Mucosa of stomach (tissue), 1 donor: ENCODE data around the gene RASGRP3.
"Not testable (repeated sequence)": the region's sequence is repeated elsewhere in the genome, so short reads cannot be mapped to it uniquely, and the experiment has no call there.

Experiments used
- H3K27me3 ChIP-seq: one replicate; pipeline ENCODE4 v1.7.0; 2013; ENCODE audit warnings: mild to moderate bottlenecking, low read length; ENCODE audit not compliant: control insufficient read depth, insufficient read depth
- H3K36me3 ChIP-seq: one replicate; pipeline ENCODE4 v1.7.0; 2013; ENCODE audit warnings: low read length; ENCODE audit not compliant: control insufficient read depth, insufficient read depth
- H3K4me1 ChIP-seq: one replicate; pipeline ENCODE4 v1.7.0; 2013; ENCODE audit warnings: mild to moderate bottlenecking, low read length; ENCODE audit not compliant: control insufficient read depth, insufficient read depth
- H3K4me3 ChIP-seq: one replicate; pipeline ENCODE4 v1.7.0; 2013; ENCODE audit warnings: low read length
- H3K9ac ChIP-seq: one replicate; pipeline ENCODE4 v1.7.0; 2013; ENCODE audit warnings: mild to moderate bottlenecking, low read length, moderate library complexity
- H3K9me3 ChIP-seq: one replicate; pipeline ENCODE4 v1.7.0; 2013; ENCODE audit warnings: mild to moderate bottlenecking, low read length, moderate library complexity; ENCODE audit not compliant: control insufficient read depth
- donor health status: Pancreatic carcinoma.

Gene RASGRP3

DNA sequence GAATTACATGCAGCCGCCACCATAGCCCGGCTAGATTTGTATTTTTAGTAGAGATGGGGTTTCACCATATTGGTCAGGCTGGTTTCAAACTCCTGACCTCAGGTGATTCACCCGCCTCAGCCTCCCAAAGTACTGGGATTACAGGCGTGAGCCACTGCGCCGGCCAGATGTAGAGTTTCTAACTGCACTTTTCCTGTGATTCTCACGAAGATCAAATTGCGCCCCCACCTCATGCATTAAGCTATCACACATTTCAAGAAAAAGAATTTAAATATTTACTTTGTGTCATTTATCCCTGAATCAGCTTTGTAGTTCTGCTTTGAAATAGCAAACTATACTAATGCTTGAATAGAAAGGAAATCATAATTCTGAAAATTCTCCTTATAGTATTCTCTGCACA is 13.9 kb upstream of the RASGRP3 start:
- not testable (repeated sequence) for H3K4me1 ChIP-seq, H3K36me3 ChIP-seq, H3K27me3 ChIP-seq, H3K9ac ChIP-seq, H3K4me3 ChIP-seq, H3K9me3 ChIP-seq

GRCh38 chr2:33467413-33467812 is 9.0 kb upstream of the RASGRP3 start:
- Histone ChIP-seq H3K36me3 (no peaks in the 10 kb centered on the region), H3K4me3 (no peak overlapping the region), H3K4me1 (no peaks in the 10 kb centered on the region), H3K9ac (no peak overlapping the region), H3K27me3 (no peaks in the 10 kb centered on the region), H3K9me3 (no peaks in the 10 kb centered on the region)

DNA sequence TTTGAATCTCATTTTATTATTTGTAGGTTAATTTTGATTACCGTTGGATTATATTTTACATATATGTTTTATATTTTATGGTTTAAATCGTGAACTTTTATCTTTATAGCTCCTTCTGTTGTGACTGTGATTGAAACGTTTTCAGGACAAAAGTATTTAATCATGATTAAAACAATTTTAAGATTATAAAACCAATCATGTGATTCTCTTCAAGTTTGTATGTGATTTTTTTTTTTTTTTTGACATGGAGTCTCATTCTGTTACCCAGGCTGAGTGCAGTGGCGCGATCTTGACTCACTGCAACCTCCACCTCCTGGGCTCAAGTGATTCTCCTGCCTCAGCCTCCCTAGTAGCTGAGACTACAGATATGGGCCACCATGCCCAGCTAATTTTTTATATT is 7.2 kb upstream of the RASGRP3 start:
- no peaks in the 10 kb centered on the region for H3K27me3 ChIP-seq

DNA sequence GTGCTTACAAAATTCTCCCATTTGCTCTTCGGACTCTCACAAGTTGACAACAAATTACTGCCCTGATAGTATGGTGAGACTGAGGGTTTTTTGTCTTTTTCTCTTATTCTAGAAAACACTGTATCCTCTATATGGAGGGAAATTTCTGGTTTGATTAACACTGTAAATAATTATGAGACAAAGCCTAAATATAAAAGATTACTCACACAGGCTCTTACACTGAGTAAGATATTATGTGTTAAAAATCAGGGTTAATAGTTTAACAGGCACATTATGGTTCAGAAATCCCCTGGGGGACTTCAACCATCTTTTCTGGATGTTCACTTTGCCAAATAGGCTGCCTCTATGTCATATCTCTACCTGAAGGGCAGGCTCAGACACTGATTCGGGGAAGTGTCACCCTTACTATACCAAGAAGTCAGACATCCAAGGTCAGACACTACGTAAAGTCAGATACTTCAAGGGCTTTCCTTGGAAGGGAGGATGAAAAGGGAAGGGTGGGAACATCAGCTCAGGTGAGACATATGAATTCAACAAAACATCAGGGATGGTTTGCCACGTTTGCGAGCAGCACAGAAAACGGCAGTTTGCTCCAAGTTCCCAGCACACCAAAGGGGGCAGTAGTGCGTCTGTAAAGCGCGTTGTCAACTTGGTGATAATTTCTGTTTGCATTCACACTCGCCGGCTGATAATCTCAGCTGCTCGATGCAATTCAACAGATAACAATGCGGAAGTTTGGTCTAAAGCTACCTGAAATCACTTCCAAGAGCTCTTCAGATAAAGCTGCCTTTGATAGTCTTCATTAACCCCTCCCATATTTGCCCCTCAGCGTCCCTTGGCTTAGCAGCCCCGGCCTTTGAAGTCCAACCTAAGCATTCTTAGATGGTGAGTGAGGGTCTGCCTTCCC is 972 bp upstream of the RASGRP3 start:
- H3K27me3 ChIP-seq = no peaks in the 10 kb centered on the region
- H3K4me3 ChIP-seq = peak overlapping the region; percentile 47
- H3K9me3 ChIP-seq = no peaks in the 10 kb centered on the region
- H3K4me1 ChIP-seq = peaks cover 17% of the 10 kb centered on the region
- no peaks in the 10 kb centered on the region for H3K36me3 ChIP-seq
- H3K9ac ChIP-seq = peak overlapping the region; percentile 76

More for the DNA sequence above, 7.2 kb upstream of the RASGRP3 start:
- no peaks in the 10 kb centered on the region for H3K4me1 ChIP-seq
- H3K36me3 ChIP-seq = no peaks in the 10 kb centered on the region
- H3K4me3 ChIP-seq = no peak overlapping the region
- H3K9ac ChIP-seq = no peak overlapping the region
- no peaks in the 10 kb centered on the region for H3K9me3 ChIP-seq

DNA sequence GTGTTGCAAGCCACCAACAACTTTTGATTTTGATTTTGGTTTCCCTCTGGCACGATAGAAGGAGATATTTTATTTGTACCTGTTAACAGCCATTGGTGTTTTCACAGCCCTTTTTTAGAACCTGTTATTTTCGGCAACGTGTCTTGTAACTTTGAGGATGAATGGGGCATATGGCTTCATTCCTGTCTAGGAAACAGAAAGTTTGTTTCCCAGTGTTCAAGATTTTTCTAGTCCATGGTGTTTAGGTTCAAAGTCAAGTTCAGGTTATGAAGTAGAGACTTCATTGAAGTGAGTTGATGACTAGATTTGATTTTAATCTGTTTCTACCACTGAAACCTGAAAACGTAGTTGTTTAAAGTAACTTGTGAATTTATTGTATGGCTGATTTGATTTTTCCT is 343 bp downstream of the RASGRP3 start:
- Histone ChIP-seq H3K9me3 (no peaks in the 10 kb centered on the region), H3K4me1 (peaks cover 17% of the 10 kb centered on the region), H3K9ac (peak overlapping the region; percentile 76), H3K27me3 (no peaks in the 10 kb centered on the region), H3K36me3 (no peaks in the 10 kb centered on the region), H3K4me3 (peak overlapping the region; percentile 47)

- no peaks in the 10 kb centered on the region for H3K9me3 ChIP-seq
- H3K9ac ChIP-seq = peak overlapping the region; percentile 30
- no peaks in the 10 kb centered on the region for H3K36me3 ChIP-seq
- no peaks in the 10 kb centered on the region for H3K27me3 ChIP-seq
- H3K4me3 ChIP-seq = peak overlapping the region; percentile 47
- peaks cover 17% of the 10 kb centered on the region for H3K4me1 ChIP-seq
Measured at GRCh38 chr2:33477473-33478468, 1.3 kb downstream of the RASGRP3 start.

DNA sequence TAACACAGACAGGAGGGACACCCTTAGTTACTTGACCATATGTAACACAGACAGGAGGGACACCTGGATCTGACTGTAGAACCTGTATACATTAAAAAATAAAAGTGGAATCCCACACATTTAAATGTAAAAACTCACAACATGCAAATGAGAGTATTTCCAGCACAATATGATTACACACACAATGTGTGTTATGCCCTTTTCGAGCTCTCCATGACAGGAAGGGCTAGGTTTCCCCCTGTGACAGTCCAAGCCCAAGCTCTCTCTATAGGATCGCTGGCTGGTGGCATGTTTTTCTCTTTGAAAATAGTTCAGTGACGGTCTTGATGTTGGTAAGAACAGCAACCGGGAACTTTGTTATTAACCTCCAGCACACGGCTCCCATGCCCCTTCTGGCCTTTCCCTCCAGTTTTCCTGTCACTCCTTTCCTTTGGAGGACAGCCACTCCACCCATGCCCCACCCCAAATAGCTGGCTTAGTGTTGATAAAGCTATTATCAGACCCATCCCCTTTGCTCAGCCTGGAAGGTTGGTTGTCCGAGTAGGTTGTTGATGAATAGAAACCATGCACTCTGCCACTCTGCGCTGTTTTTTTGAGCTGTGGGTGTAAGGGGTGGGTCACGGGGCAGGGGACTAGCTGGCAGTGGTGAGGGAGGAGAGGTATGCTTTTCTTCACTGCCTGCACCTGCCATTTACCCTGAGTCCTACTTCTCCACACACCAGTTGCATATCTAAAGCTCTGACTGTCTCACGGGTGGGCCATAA is 2.7 kb downstream of the RASGRP3 start:
- Histone ChIP-seq H3K9ac (no peak overlapping the region), H3K4me3 (no peak overlapping the region), H3K4me1 (peaks cover 17% of the 10 kb centered on the region), H3K9me3 (no peaks in the 10 kb centered on the region), H3K36me3 (no peaks in the 10 kb centered on the region), H3K27me3 (no peaks in the 10 kb centered on the region)

DNA sequence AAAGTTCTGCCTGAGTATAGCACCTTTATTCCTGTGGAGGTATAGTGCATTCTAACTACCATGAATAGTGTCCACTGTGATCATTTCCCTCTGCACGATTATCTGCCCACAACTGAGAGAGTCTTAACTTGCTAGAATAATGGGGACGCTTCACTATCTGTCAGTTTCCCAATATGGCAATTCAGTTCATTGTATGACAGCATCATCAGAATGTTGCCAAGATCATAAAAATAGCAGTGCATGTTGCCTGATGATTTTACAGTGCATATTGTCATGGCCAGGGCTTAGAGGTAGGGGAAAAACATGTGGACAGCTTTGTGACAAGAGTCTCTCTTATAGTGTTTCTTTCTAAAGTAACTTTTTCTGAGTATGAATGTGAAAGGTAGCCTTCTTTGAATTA is 6.1 kb downstream of the RASGRP3 start:
- Histone ChIP-seq H3K9ac (no peak overlapping the region), H3K36me3 (no peaks in the 10 kb centered on the region), H3K27me3 (no peaks in the 10 kb centered on the region), H3K9me3 (no peaks in the 10 kb centered on the region), H3K4me1 (peaks cover 9% of the 10 kb centered on the region), H3K4me3 (no peak overlapping the region)

GRCh38 chr2:33484042-33484621 is 7.7 kb downstream of the RASGRP3 start:
- no peaks in the 10 kb centered on the region for H3K9me3 ChIP-seq
- no peaks in the 10 kb centered on the region for H3K36me3 ChIP-seq
- no peaks in the 10 kb centered on the region for H3K27me3 ChIP-seq
- H3K4me1 ChIP-seq = peaks cover 5% of the 10 kb centered on the region
- H3K9ac ChIP-seq = no peak overlapping the region
- no peak overlapping the region for H3K4me3 ChIP-seq

DNA sequence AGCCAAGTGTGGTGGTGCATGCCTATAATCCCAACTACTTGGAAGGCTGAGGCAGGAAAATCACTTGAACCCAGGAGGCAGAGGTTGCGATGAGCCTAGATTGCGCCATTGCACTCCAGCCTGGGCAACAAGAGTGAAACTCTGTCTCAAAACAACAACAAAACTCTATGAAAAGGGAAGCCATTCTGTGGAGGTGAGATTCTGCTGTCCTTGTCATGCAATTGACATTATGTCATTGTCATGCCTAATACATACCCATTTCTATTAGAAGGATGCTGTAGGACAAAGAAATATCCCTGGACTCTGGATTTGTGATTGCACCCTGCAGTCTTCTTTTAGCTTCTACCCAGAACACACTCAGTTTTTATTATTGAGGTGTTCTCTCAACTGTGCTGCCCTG is 8.6 kb downstream of the RASGRP3 start:
- no peaks in the 10 kb centered on the region for H3K4me1 ChIP-seq
- H3K9me3 ChIP-seq = no peaks in the 10 kb centered on the region
- H3K9ac ChIP-seq = no peak overlapping the region
- H3K4me3 ChIP-seq = no peak overlapping the region
- H3K27me3 ChIP-seq = no peaks in the 10 kb centered on the region
- H3K36me3 ChIP-seq = no peaks in the 10 kb centered on the region

DNA sequence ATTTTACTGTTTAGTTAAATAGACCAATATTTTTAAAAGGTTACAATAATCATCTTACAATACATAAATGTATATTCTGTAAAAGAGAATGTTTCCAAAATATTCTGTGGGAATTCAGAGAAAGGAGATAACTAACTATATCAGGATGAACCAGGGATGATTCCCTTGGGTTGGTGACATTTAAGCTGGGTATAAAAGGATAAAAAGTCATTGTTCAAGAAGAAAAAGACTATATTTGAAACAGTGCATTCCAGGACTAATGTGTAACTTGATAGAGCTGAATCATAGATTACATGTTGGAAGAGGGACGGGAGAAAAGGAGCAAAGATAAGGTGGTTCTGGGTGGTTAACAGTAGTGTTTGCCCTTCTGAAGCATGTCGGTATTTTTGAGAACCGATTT is 10.1 kb downstream of the RASGRP3 start:
- no peaks in the 10 kb centered on the region for H3K27me3 ChIP-seq
- no peaks in the 10 kb centered on the region for H3K4me1 ChIP-seq
- H3K9ac ChIP-seq = no peak overlapping the region
- no peaks in the 10 kb centered on the region for H3K36me3 ChIP-seq
- no peaks in the 10 kb centered on the region for H3K9me3 ChIP-seq
- no peak overlapping the region for H3K4me3 ChIP-seq
